ENCODE data around the gene EP400.

GRCh38 chr12:132129007-132129406, 179.3 kb downstream of the EP400 start:
- no peak for TF ChIP-seq FOXK2 (IDR thresholded peaks at IDR 0.05)
- no peak for TF ChIP-seq ARNT (IDR thresholded peaks at IDR 0.05)
- no peak for TF ChIP-seq LEF1 (IDR thresholded peaks at IDR 0.05; ENCODE audit: borderline replicate concordance)
- no peak for TF ChIP-seq HDGF (IDR thresholded peaks at IDR 0.05; ENCODE audit: borderline replicate concordance)
- TF ChIP-seq FOXA1 (IDR thresholded peaks at IDR 0.05): no peak
- TF ChIP-seq SUZ12 (IDR thresholded peaks at IDR 0.05): no peak
- no peak for TF ChIP-seq SP1 (IDR thresholded peaks at IDR 0.05)
- no peak for TF ChIP-seq ZNF384 (IDR thresholded peaks at IDR 0.05)
- TF ChIP-seq FOXM1 (IDR thresholded peaks at IDR 0.05; ENCODE audit: borderline replicate concordance): no peak
- TF ChIP-seq TARDBP (IDR thresholded peaks at IDR 0.05): no peak
- no peak for TF ChIP-seq PKNOX1 (IDR thresholded peaks at IDR 0.05)
- TF ChIP-seq CTBP1 (IDR thresholded peaks at IDR 0.05; ENCODE audit: borderline replicate concordance): no peak
